Adrenal gland (tissue), 5 donors: ENCODE results near the gene RPH3AL.

ENCODE experiments used
- POLR2A ChIP-seq, 2 donors: fragments of 450-650 bp; IDR thresholded peaks; one replicate each; pipeline ENCODE4 v1.6.1; 2017; ENCODE audit warnings: antibody characterized with exemption in 2 of 2, mild to moderate bottlenecking in 2 of 2, moderate library complexity in 1 of 2
- TF ChIP-seq, protein P1 (sequence below), 6 experiments: fragments of 450-650 bp in 4 of 6; fragments of 200-600 bp in 2 of 6; sonication (generic) in 1 of 6; IDR thresholded peaks; 1 replicate in 5 of 6; 2 replicates in 1 of 6; pipeline versions ENCODE4 v1.5.1 to v1.8.0; 2016 to 2021; ENCODE audit warnings: antibody characterized with exemption in 6 of 6, mild to moderate bottlenecking in 2 of 6, moderate library complexity in 1 of 6
- donor health status: DM: no; HTN: no; CAD: no.

DNA sequence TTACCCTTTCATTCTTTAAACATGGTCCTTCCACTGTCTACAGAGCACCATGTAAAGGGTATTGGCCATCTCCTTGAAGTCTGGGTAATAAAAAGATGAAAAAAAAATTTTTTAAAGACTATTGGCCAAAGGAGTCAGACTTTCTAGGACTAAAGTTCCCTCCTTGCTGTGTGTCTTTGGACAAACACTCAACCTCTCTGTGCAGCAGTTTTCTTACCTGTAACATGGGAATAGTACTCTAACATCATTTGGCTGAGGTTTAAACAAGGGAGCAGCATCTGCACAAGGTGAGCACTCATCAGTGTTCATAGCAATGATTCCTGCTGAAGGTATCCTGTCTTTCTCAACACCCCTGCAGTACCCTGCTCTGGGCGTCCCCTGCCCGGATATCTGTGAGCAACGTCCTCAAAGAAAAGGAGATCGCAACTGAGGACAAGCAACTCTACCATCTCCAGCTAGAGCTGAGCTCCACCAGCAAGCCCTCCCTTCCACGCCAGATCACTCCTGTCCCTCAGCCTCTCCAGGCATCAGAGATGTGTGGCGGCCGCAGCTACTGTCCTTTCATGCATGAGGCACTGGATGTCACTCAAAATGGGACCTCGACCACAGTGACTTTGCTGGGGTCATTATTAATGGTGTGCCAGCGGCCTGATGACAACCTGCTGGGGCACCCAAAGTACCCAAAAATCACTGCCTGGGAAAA is 29.5 kb upstream of the RPH3AL start:
- TF ChIP-seq, protein P1, sequence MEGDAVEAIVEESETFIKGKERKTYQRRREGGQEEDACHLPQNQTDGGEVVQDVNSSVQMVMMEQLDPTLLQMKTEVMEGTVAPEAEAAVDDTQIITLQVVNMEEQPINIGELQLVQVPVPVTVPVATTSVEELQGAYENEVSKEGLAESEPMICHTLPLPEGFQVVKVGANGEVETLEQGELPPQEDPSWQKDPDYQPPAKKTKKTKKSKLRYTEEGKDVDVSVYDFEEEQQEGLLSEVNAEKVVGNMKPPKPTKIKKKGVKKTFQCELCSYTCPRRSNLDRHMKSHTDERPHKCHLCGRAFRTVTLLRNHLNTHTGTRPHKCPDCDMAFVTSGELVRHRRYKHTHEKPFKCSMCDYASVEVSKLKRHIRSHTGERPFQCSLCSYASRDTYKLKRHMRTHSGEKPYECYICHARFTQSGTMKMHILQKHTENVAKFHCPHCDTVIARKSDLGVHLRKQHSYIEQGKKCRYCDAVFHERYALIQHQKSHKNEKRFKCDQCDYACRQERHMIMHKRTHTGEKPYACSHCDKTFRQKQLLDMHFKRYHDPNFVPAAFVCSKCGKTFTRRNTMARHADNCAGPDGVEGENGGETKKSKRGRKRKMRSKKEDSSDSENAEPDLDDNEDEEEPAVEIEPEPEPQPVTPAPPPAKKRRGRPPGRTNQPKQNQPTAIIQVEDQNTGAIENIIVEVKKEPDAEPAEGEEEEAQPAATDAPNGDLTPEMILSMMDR (IDR thresholded peaks at IDR 0.05), result no peak
- TF ChIP-seq POLR2A (IDR thresholded peaks at IDR 0.05), result no peak
